Neuronal stem cell (in vitro differentiated cells): ENCODE measurements around the gene ELMO1.
A peak's percentile ranks its signal among the peaks of the same experiment; 100 is the strongest.

Source experiments
- DNase-seq: peaks from one replicate; pipeline ENCODE4 v3.0.0-alpha.2; 2013; ENCODE audit warnings: low spot score
- H2AFZ ChIP-seq: one replicate; pipeline ENCODE4 v1.6.1; 2013; ENCODE audit warnings: mild to moderate bottlenecking, low read length, inconsistent platforms
- H2AK5ac ChIP-seq: 2 replicates; pipeline ENCODE4 v1.6.1; 2013; ENCODE audit warnings: low read depth, mild to moderate bottlenecking, inconsistent platforms, low read length, moderate library complexity, mixed read lengths
- H2BK120ac ChIP-seq: 2 replicates; pipeline ENCODE4 v1.6.1; 2013; ENCODE audit warnings: low read depth, mild to moderate bottlenecking, inconsistent platforms, low read length, moderate library complexity, mixed read lengths
- H2BK12ac ChIP-seq: one replicate; pipeline ENCODE4 v1.6.1; 2013; ENCODE audit warnings: low read length, inconsistent platforms
- H2BK15ac ChIP-seq: 2 replicates; pipeline ENCODE4 v1.6.1; 2013; ENCODE audit warnings: mild to moderate bottlenecking, low read length, inconsistent platforms, mixed read lengths
- H2BK5ac ChIP-seq: one replicate; pipeline ENCODE4 v1.6.1; 2013; ENCODE audit warnings: inconsistent platforms, mild to moderate bottlenecking, low read length, moderate library complexity
- H3K14ac ChIP-seq: one replicate; pipeline ENCODE4 v1.6.1; 2013; ENCODE audit warnings: low read length, inconsistent platforms
- H3K18ac ChIP-seq: 2 replicates; pipeline ENCODE4 v1.6.1; 2013; ENCODE audit warnings: low read length, inconsistent platforms
- H3K23ac ChIP-seq: 2 replicates; pipeline ENCODE4 v1.6.1; 2013; ENCODE audit warnings: low read depth, mild to moderate bottlenecking, mixed read lengths, low read length, inconsistent platforms; ENCODE audit not compliant: poor library complexity
- H3K27ac ChIP-seq: replicated peaks from 3 replicates; pipeline ENCODE4 v1.5.1; 2013; ENCODE audit warnings: low read length, inconsistent platforms
- H3K27me3 ChIP-seq, 3 experiments: 2 replicates each; pipeline ENCODE4 v1.6.1; 2013; ENCODE audit warnings: low read length in 3 of 3, mild to moderate bottlenecking in 2 of 3, inconsistent platforms in 1 of 3, low read depth in 1 of 3, mixed read lengths in 1 of 3, moderate library complexity in 1 of 3; ENCODE audit not compliant: control insufficient read depth in 3 of 3, insufficient read depth in 3 of 3
- H3K36me3 ChIP-seq, 2 donors: replicated peaks in 1 of 2; 2 replicates each; pipeline ENCODE4 v1.6.1; 2013; ENCODE audit warnings: low read length in 2 of 2; ENCODE audit not compliant: control insufficient read depth in 2 of 2, insufficient read depth in 2 of 2
- H3K4ac ChIP-seq: 2 replicates; pipeline ENCODE4 v1.6.1; 2013; ENCODE audit warnings: inconsistent platforms, mild to moderate bottlenecking, low read length, moderate library complexity
- H3K4me1 ChIP-seq, 2 donors: 1 replicate in 1 of 2; 2 replicates in 1 of 2; pipeline ENCODE4 v1.6.1; 2013; ENCODE audit warnings: low read length in 2 of 2, low read depth in 1 of 2; ENCODE audit not compliant: control insufficient read depth in 2 of 2, insufficient read depth in 1 of 2
- H3K4me2 ChIP-seq: one replicate; pipeline ENCODE4 v1.6.1; 2013; ENCODE audit warnings: mild to moderate bottlenecking, low read length, inconsistent platforms; ENCODE audit not compliant: insufficient read depth, poor library complexity, severe bottlenecking
- H3K4me3 ChIP-seq, 2 donors: 2 replicates each; pipeline ENCODE4 v1.5.1; 2013; ENCODE audit warnings: low read length in 2 of 2, mild to moderate bottlenecking in 2 of 2, inconsistent platforms in 1 of 2, moderate library complexity in 1 of 2
- H3K79me1 ChIP-seq: one replicate; pipeline ENCODE4 v1.6.1; 2013; ENCODE audit warnings: low read depth, mild to moderate bottlenecking, inconsistent platforms, low read length, moderate library complexity
- H3K9ac ChIP-seq: one replicate; pipeline ENCODE4 v1.6.1; 2013; ENCODE audit warnings: mild to moderate bottlenecking, low read depth, low read length, inconsistent platforms; ENCODE audit not compliant: poor library complexity
- H3K9me3 ChIP-seq, 2 donors: replicated peaks in 1 of 2; 2 replicates each; pipeline versions ENCODE3 to v1.6.1; 2013; ENCODE audit warnings: low read length in 2 of 2, mild to moderate bottlenecking in 2 of 2, inconsistent platforms in 1 of 2, low read depth in 1 of 2, mixed read lengths in 1 of 2, moderate library complexity in 1 of 2; ENCODE audit not compliant: control insufficient read depth in 2 of 2, insufficient read depth in 1 of 2
- H4K8ac ChIP-seq: one replicate; pipeline ENCODE4 v1.6.1; 2013; ENCODE audit warnings: low read depth, mild to moderate bottlenecking, inconsistent platforms, low read length, moderate library complexity
- H4K91ac ChIP-seq: one replicate; pipeline ENCODE4 v1.6.1; 2013; ENCODE audit warnings: low read length, low read depth, mild to moderate bottlenecking, inconsistent platforms; ENCODE audit not compliant: poor library complexity
- WGBS, 2 donors: extraction: QIAGEN DNeasy Blood & Tissue Kit; methylation state at CpG; one replicate each; pipeline ENCODE4 v1.1.7; 2013; ENCODE audit warnings: missing lambda C conversion rate in 2 of 2, mixed read lengths in 1 of 2; ENCODE audit not compliant: insufficient read length in 2 of 2, insufficient replicate concordance in 1 of 2; ENCODE audit errors: extremely low coverage in 2 of 2; 5-methylcytosine and 5-hydroxymethylcytosine counted together

ELMO1 gene

DNA sequence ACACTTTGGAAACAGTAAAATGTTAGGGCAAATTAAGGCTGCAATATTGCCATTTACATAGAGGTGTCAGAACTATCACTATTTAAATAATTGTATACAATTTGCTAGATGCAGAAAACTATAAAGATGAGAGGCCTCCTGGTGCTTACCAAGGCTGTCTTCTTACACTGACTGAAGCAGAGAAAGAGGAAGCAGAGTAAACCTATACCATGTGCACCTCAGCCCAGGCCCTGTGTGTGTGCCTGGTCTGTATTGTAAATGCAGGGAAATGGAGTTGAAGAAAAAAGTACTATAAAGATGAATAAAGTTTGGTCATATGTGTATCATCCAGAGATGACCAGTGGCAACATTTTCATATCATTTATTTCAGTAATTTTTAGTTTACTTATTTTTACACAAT, 29.2 kb downstream of the ELMO1 start:
- H3K4me3 ChIP-seq: no peak overlapping the region
- DNase-seq: no peak

DNA sequence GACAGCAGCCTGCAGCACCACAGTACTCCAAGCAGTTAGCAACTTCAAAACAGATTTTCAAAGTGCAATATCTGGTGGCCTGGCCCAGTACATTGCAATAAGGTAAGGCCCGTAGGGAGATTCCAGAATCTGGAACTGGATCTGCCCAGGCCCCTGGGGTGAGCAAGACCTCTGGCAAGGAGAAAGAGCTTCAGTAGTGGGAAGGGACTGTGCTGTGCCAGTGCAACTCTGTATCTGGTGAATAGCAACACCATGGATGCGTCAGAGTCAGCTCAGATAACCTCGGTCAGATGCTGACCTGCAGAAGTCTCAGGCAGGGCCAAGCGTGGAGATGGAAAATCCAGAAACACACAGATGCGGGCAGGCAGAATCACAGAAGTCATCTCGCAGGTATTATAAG, 30.3 kb downstream of the ELMO1 start:
- no peak for DNase-seq
- no peaks in the 10 kb centered on the region for H3K9me3 ChIP-seq
- WGBS, 2 donors: no CpG with 5 or more reads among the region's 6 CpGs
- no peak overlapping the region for H2BK15ac ChIP-seq
- no peak overlapping the region for H3K14ac ChIP-seq
- no peaks in the 10 kb centered on the region for H3K36me3 ChIP-seq
- H3K4ac ChIP-seq: no peak overlapping the region
- H3K79me1 ChIP-seq: no peaks in the 10 kb centered on the region
- no peak overlapping the region for H4K8ac ChIP-seq
- H4K91ac ChIP-seq: no peak overlapping the region
- H3K9ac ChIP-seq: no peak overlapping the region
- H2BK5ac ChIP-seq: no peak overlapping the region
- H3K18ac ChIP-seq: peak overlapping the region; percentile 37
- H3K27ac ChIP-seq: no peak overlapping the region
- H2BK120ac ChIP-seq: no peak overlapping the region
- H3K4me1 ChIP-seq: peaks cover 3 to 7% of the 10 kb centered on the region in 2 donors
- no peak overlapping the region for H3K23ac ChIP-seq
- no peak overlapping the region for H3K4me3 ChIP-seq
- H3K4me2 ChIP-seq: no peak overlapping the region
- H3K27me3 ChIP-seq: no peaks in the 10 kb centered on the region
- H2AFZ ChIP-seq: no peak overlapping the region
- H2BK12ac ChIP-seq: no peak overlapping the region
- H2AK5ac ChIP-seq: peak overlapping the region; percentile 26

More for the DNA sequence above, 29.2 kb downstream of the ELMO1 start:
- Histone ChIP-seq H3K27me3 (no peaks in the 10 kb centered on the region), H2BK15ac (no peak overlapping the region), H3K4me2 (no peak overlapping the region), H3K18ac (no peak overlapping the region), H2BK12ac (no peak overlapping the region), H3K14ac (no peak overlapping the region), H2BK5ac (no peak overlapping the region), H3K79me1 (no peaks in the 10 kb centered on the region), H3K23ac (no peak overlapping the region), H3K27ac (no peak overlapping the region), H3K4ac (no peak overlapping the region), H2BK120ac (no peak overlapping the region), H2AK5ac (no peak overlapping the region), H3K4me1 (peaks cover 3 to 7% of the 10 kb centered on the region in 2 donors), H4K91ac (no peak overlapping the region), H3K36me3 (no peaks in the 10 kb centered on the region), H2AFZ (no peak overlapping the region), H4K8ac (no peak overlapping the region), H3K9me3 (no peaks in the 10 kb centered on the region), H3K9ac (no peak overlapping the region)

DNA sequence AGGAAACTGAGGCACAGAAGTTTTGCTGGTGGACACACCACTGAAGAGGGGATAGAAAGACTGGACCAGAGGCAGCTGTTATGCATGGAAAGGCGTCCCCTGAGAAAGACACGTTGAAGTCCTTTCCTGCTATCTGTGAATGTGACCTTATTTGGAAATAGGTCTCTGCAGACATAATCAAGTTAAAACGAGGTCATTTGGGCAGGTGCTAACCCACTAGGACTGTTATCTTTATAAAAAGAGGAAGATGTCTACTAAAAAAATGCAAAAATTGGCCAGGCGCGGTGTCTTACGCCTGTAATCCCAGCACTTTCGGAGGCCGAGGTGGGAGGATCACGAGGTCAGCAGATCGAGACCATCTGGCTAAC, 31.6 kb downstream of the ELMO1 start:
- Histone ChIP-seq H4K8ac (no peak overlapping the region), H2BK120ac (no peak overlapping the region), H3K4ac (no peak overlapping the region), H2AK5ac (no peak overlapping the region), H3K4me2 (no peak overlapping the region), H3K9me3 (peaks cover 0 to 5% of the 10 kb centered on the region in 2 donors), H2BK15ac (no peak overlapping the region), H3K27me3 (no peaks in the 10 kb centered on the region), H2BK12ac (no peak overlapping the region), H2BK5ac (no peak overlapping the region), H3K79me1 (no peaks in the 10 kb centered on the region), H3K27ac (no peak overlapping the region), H2AFZ (no peak overlapping the region), H3K4me3 (no peak overlapping the region), H3K9ac (no peak overlapping the region), H3K18ac (no peak overlapping the region), H4K91ac (no peak overlapping the region), H3K23ac (no peak overlapping the region), H3K36me3 (no peaks in the 10 kb centered on the region), H3K4me1 (peaks cover 3 to 4% of the 10 kb centered on the region in 2 donors), H3K14ac (no peak overlapping the region)
- DNase-seq: no peak
- WGBS, 2 donors: no CpG with 5 or more reads among the region's 10 CpGs

DNA sequence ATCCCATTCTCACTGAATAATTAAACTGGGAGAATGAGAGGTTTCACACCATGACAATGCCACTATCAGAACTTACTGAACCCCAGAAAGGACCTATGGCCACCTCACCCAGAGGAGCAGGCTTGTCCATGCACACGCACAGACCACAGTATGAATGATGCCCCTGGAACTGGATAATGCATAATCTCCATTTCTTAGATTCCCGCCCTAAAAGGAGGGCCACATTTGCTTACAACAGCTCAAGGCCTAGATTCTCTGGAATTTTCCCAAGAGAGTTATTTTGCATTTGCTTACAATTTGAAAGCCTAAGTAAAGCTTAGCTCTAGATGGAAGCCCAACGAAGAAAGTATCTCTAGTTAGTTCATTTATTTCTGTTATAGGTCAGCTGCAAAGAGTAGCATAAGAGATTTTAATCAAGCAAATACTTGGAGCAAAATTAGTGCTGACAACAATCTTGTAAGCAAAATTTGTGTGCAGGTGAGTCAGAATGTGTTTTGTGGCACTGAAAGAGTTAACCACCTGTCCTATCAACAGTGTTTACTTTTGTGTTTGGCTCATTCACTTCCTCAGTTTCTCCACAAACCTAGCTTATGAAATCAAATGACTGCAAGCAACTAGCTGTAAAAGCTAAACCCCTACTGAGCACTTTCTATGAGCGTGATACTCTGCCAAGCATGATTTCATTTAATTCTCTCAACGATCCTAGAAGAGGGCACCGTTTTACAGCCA, 32.1 kb downstream of the ELMO1 start:
- Histone ChIP-seq H2BK5ac (no peak overlapping the region), H3K18ac (no peak overlapping the region), H2AK5ac (no peak overlapping the region), H2AFZ (no peak overlapping the region), H3K4me3 (no peak overlapping the region), H3K14ac (no peak overlapping the region), H4K91ac (no peak overlapping the region), H3K36me3 (no peaks in the 10 kb centered on the region), H2BK12ac (no peak overlapping the region), H3K4me2 (no peak overlapping the region), H3K4ac (no peak overlapping the region), H3K9ac (no peak overlapping the region), H2BK15ac (no peak overlapping the region), H3K4me1 (peaks cover 0 to 3% of the 10 kb centered on the region in 2 donors), H2BK120ac (no peak overlapping the region), H3K9me3 (peaks cover 0 to 5% of the 10 kb centered on the region in 2 donors), H3K27me3 (no peaks in the 10 kb centered on the region), H3K79me1 (no peaks in the 10 kb centered on the region), H3K23ac (no peak overlapping the region), H3K27ac (no peak overlapping the region), H4K8ac (no peak overlapping the region)
- no peak for DNase-seq
- no CpG with 5 or more reads among the region's 6 CpGs for WGBS, 2 donors
